DOHH2 (cell line): Measurements from ENCODE around the gene CALCR.

ENCODE experiments used
- H3F3A ChIP-seq: fragments of 200-600 bp; sonication (generic), shearing (Covaris generic); 2 replicates; pipeline ENCODE4 v1.6.0; 2016; ENCODE audit warnings: antibody characterized with exemption, mild to moderate bottlenecking; ENCODE audit not compliant: control insufficient read depth, insufficient read depth
- H3K27ac ChIP-seq: fragments of 200-600 bp; sonication (generic); 2 replicates; pipeline ENCODE4 v1.5.1; 2014; ENCODE audit warnings: low read depth, mild to moderate bottlenecking, low read length, moderate library complexity
- H3K27me3 ChIP-seq: fragments of 200-600 bp; sonication (generic); 2 replicates; pipeline ENCODE4 v1.6.1; 2014; ENCODE audit warnings: mild to moderate bottlenecking, low read length, mixed read lengths; ENCODE audit not compliant: control insufficient read depth
- H3K36me3 ChIP-seq: fragments of 200-600 bp; sonication (generic); 2 replicates; pipeline ENCODE4 v1.6.1; 2014; ENCODE audit warnings: mild to moderate bottlenecking, low read length, moderate library complexity, mixed read lengths; ENCODE audit not compliant: control insufficient read depth
- H3K4me1 ChIP-seq: fragments of 200-600 bp; sonication (generic); 2 replicates; pipeline ENCODE4 v1.6.1; 2014; ENCODE audit warnings: mild to moderate bottlenecking, low read length, mixed read lengths; ENCODE audit not compliant: control insufficient read depth
- H3K4me2 ChIP-seq: fragments of 200-600 bp; sonication (generic); 2 replicates; pipeline ENCODE4 v1.6.0; 2014; ENCODE audit warnings: mild to moderate bottlenecking, low read length, moderate library complexity
- H3K4me3 ChIP-seq: fragments of 200-600 bp; sonication (generic); 2 replicates; pipeline ENCODE4 v1.5.1; 2014; ENCODE audit warnings: mild to moderate bottlenecking, low read length, mixed read lengths
- H3K79me2 ChIP-seq: fragments of 200-600 bp; sonication (generic); 2 replicates; pipeline ENCODE4 v1.6.1; 2014; ENCODE audit warnings: mild to moderate bottlenecking, low read length, mixed read lengths; ENCODE audit not compliant: control insufficient read depth
- H3K9me2 ChIP-seq: fragments of 200-600 bp; sonication (generic); replicated peaks from 2 replicates; pipeline ENCODE4 v1.6.1; 2014; ENCODE audit warnings: mild to moderate bottlenecking, low read length, mixed read lengths; ENCODE audit not compliant: control insufficient read depth
- H3K9me3 ChIP-seq: fragments of 200-600 bp; sonication (generic); 2 replicates; pipeline ENCODE4 v1.6.1; 2014; ENCODE audit warnings: antibody characterized with exemption, low read length, mixed read lengths; ENCODE audit not compliant: control insufficient read depth, insufficient read depth
- H4K20me1 ChIP-seq: fragments of 200-600 bp; sonication (generic); 2 replicates; pipeline ENCODE4 v1.6.0; 2014; ENCODE audit warnings: low read depth, mild to moderate bottlenecking, antibody characterized with exemption, low read length, moderate library complexity; ENCODE audit not compliant: control insufficient read depth, insufficient read depth
- CTCF ChIP-seq: fragments of 200-600 bp; sonication (generic); IDR thresholded peaks from one replicate; pipeline ENCODE4 v1.5.1; 2014; ENCODE audit warnings: antibody characterized with exemption, mild to moderate bottlenecking, low read depth, low read length; ENCODE audit not compliant: poor library complexity, severe bottlenecking
- EZH2phosphoT487 ChIP-seq: fragments of 200-600 bp; sonication (generic); IDR thresholded peaks from 2 replicates; pipeline ENCODE4 v1.6.1; 2017; ENCODE audit warnings: borderline replicate concordance, mild to moderate bottlenecking, antibody characterized with exemption, low read length, moderate library complexity, mixed read lengths

Gene CALCR

GRCh38 chr7:93579431-93579830, 4.9 kb upstream of the CALCR start:
- Histone ChIP-seq H3K4me3 (no peak overlapping the region), H3F3A (no peaks in the 10 kb centered on the region), H3K36me3 (no peaks in the 10 kb centered on the region), H3K79me2 (no peaks in the 10 kb centered on the region), H4K20me1 (no peaks in the 10 kb centered on the region), H3K9me3 (peaks cover 5% of the 10 kb centered on the region; the same call in 1 of the 2 replicates), H3K4me2 (no peak overlapping the region), H3K9me2 (no peaks in the 10 kb centered on the region), H3K27me3 (peaks cover 35% of the 10 kb centered on the region), H3K27ac (no peak overlapping the region), H3K4me1 (no peaks in the 10 kb centered on the region)
- TF ChIP-seq CTCF: no peak
- TF ChIP-seq EZH2phosphoT487: no peak

DNA sequence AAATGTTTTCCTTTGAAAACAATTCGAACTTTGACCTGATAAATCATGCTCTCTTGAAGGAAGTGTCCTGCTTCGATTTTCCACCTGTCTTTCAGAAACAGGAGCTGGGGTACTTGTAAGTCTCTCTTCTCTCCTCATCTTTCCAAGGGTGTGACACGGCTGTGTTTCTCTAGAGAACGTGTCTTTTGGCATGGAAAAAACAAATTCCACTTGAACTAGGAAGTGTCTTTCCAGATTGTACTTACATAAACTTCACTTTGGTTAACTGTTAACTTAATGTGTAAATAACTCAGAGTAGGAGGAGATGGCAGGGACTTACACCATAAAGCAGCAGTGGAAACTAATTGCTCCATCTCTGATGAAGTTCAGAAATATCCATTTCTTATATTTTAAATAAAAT, 4.2 kb upstream of the CALCR start:
- H3K9me3 ChIP-seq: peaks cover 8% of the 10 kb centered on the region; the same call in 1 of the 2 replicates
- TF ChIP-seq CTCF (no peak), EZH2phosphoT487 (no peak)
- no peak overlapping the region for H3K27ac ChIP-seq
- H3K4me1 ChIP-seq: no peaks in the 10 kb centered on the region
- peaks cover 41% of the 10 kb centered on the region for H3K27me3 ChIP-seq
- no peaks in the 10 kb centered on the region for H4K20me1 ChIP-seq
- no peaks in the 10 kb centered on the region for H3K36me3 ChIP-seq
- H3K9me2 ChIP-seq: no peaks in the 10 kb centered on the region
- no peaks in the 10 kb centered on the region for H3K79me2 ChIP-seq
- no peak overlapping the region for H3K4me3 ChIP-seq
- no peak overlapping the region for H3K4me2 ChIP-seq
- no peaks in the 10 kb centered on the region for H3F3A ChIP-seq

- Histone ChIP-seq H3K4me3 (no peak overlapping the region), H3K4me1 (no peaks in the 10 kb centered on the region), H3K9me3 (peaks cover 8% of the 10 kb centered on the region; the same call in 1 of the 2 replicates), H4K20me1 (no peaks in the 10 kb centered on the region), H3K79me2 (no peaks in the 10 kb centered on the region), H3K36me3 (no peaks in the 10 kb centered on the region), H3K4me2 (no peak overlapping the region), H3K27ac (no peak overlapping the region), H3K27me3 (peaks cover 48% of the 10 kb centered on the region), H3K9me2 (no peaks in the 10 kb centered on the region), H3F3A (no peaks in the 10 kb centered on the region)
- TF ChIP-seq EZH2phosphoT487 (no peak), CTCF (no peak)
Measured at GRCh38 chr7:93575555-93576399, 1.3 kb upstream of the CALCR start.
